ENCODE results near the gene CEMIP. TPM values are rescaled to one million over a fixed set of nuclear protein-coding genes. Genes with fewer than 3 reads are reported as not detected.

CEMIP gene
- total and polyA plus RNA-seq, 12 donors = 0.01 to 1.9 (median 0.23) TPM; not detected in 1

DNA sequence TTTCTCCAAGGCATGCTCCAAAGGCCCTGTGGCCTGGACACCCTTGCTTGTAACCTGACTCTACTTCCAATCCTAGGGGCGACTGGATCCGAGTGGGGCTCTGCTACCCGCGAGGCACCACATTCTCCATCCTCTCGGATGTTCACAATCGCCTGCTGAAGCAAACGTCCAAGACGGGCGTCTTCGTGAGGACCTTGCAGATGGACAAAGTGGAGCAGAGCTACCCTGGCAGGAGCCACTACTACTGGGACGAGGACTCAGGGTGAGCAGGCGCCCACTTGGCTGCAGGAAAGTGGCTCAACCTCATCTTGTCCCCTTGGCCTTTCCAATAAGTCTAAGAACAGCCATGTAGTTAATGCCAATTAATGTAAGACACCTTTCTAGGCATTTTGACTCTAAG is 158.5 kb downstream of the CEMIP start:
- no peak overlapping the region for H3K27ac ChIP-seq
- H3K9me3 ChIP-seq = no peaks in the 10 kb centered on the region
- TF ChIP-seq, protein P1, sequence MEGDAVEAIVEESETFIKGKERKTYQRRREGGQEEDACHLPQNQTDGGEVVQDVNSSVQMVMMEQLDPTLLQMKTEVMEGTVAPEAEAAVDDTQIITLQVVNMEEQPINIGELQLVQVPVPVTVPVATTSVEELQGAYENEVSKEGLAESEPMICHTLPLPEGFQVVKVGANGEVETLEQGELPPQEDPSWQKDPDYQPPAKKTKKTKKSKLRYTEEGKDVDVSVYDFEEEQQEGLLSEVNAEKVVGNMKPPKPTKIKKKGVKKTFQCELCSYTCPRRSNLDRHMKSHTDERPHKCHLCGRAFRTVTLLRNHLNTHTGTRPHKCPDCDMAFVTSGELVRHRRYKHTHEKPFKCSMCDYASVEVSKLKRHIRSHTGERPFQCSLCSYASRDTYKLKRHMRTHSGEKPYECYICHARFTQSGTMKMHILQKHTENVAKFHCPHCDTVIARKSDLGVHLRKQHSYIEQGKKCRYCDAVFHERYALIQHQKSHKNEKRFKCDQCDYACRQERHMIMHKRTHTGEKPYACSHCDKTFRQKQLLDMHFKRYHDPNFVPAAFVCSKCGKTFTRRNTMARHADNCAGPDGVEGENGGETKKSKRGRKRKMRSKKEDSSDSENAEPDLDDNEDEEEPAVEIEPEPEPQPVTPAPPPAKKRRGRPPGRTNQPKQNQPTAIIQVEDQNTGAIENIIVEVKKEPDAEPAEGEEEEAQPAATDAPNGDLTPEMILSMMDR (IDR thresholded peaks at IDR 0.05) = no peak
- H3K36me3 ChIP-seq = peaks cover 0 to 26% (median 10%) of the 10 kb centered on the region in 9 donors
- WGBS, 2 donors = 98% methylated on average over 12 of the region's 12 CpGs
- H3K4me1 ChIP-seq = peaks cover 0 to 27% (median 13%) of the 10 kb centered on the region in 9 donors
- ATAC-seq (no peak), DNase-seq (no peak)
- H3K27me3 ChIP-seq = no peaks in the 10 kb centered on the region
- no peak overlapping the region for H3K4me3 ChIP-seq
- intact Hi-C loops (cut with DNase I) = loop anchor here in 1 of 10 donors (2.0 kb wide), 1 partner anchor 79 kb away; no protein-coding TSS in a partner anchor

DNA sequence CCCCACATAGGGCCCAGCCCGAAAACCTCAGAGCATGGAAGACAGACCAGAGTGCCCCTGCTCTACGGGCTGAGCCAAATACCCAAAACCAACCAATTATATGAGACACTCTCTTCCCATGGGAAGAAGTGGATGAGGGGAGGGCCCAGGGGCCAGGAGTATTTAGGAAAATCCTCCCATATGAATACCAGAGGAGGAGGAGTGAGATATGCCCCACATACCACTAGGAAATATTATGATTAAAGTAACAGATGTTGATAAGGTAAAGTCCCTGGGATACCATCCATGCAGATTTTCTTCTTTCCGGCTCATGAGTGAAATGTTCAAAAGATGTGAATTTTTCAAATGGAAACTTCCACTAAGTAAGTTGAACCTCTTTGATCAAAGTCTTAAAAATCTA is 160.0 kb downstream of the CEMIP start:
- TF ChIP-seq, protein P1 (IDR thresholded peaks at IDR 0.05) = no peak
- no peak overlapping the region for H3K27ac ChIP-seq
- H3K4me3 ChIP-seq = no peak overlapping the region
- peaks cover 0 to 23% (median 8%) of the 10 kb centered on the region in 9 donors for H3K4me1 ChIP-seq
- H3K27me3 ChIP-seq = no peaks in the 10 kb centered on the region
- DNase-seq (no peak), ATAC-seq (no peak)
- no peaks in the 10 kb centered on the region for H3K9me3 ChIP-seq
- 96 to 97% methylated on average over 3 of the region's 3 CpGs for WGBS, 2 donors
- intact Hi-C loops (cut with DNase I) = no loop called here
- H3K36me3 ChIP-seq = peaks cover 0 to 38% (median 10%) of the 10 kb centered on the region in 9 donors

DNA sequence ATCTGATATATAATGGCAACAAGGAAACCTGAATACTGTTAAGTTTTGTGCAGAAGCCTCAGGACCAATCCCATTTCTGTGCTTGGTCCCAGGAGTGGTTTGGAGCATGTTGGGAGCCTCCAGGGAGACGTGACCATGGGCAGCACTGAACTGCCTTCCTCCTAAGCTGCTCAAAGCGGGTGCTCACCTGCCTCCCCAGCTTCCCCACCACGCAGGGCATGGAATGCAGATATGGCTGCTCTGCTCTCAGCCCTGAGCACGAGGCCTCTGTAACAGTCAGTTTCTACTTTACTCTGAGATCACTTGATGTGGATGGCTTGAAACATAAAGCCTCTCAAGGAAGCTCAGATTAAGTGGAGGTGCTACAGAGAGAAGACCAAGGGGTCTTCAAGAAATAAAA is 161.2 kb downstream of the CEMIP start:
- TF ChIP-seq, protein P1 (IDR thresholded peaks at IDR 0.05) = no peak
- Histone ChIP-seq H3K27ac (no peak overlapping the region), H3K4me3 (no peak overlapping the region), H3K9me3 (no peaks in the 10 kb centered on the region), H3K4me1 (peaks cover 0 to 12% (median 0%) of the 10 kb centered on the region in 9 donors), H3K36me3 (peaks cover 0 to 48% (median 10%) of the 10 kb centered on the region in 9 donors), H3K27me3 (no peaks in the 10 kb centered on the region)
- no peak for ATAC-seq
- intact Hi-C loops (cut with DNase I) = loop anchor here in 2 of 10 donors (10.0 kb wide), 2 partner anchors 336 to 366 kb away; no protein-coding TSS in a partner anchor
- DNase-seq = no peak
- WGBS, 2 donors = 93 to 96% methylated on average over 4 of the region's 4 CpGs

DNA sequence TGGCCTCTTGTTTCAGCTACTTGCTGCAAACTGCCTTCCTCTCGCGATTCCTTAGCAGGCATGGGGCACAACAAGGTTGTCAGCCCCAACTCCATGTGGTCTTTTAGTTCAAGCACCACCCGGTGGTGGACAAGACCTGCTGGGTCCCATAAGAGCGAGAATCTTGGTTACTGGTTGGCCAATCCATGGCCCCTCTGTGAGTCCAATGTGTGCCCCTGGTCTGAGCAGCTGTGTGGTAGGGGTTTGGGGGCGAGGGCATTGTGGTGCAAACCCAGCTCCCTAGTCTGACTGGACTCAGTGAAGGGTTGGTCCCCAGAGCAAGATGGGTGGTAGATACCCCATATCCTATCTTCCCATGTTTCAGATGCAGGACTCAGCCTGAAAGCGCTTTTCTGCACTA is 161.7 kb downstream of the CEMIP start:
- Histone ChIP-seq H3K9me3 (no peaks in the 10 kb centered on the region), H3K4me1 (peaks cover 0 to 12% (median 0%) of the 10 kb centered on the region in 9 donors), H3K27ac (no peak overlapping the region), H3K27me3 (no peaks in the 10 kb centered on the region), H3K4me3 (no peak overlapping the region), H3K36me3 (peaks cover 0 to 48% (median 10%) of the 10 kb centered on the region in 9 donors)
- 94% methylated on average over 6 of the region's 6 CpGs for WGBS, 2 donors
- TF ChIP-seq, protein P1 (IDR thresholded peaks at IDR 0.05) = no peak
- ATAC-seq (no peak), DNase-seq (no peak)
- intact Hi-C loops (cut with DNase I) = loop anchor here in 2 of 10 donors (10.0 kb wide), 2 partner anchors 336 to 366 kb away; no protein-coding TSS in a partner anchor

Data from heart right ventricle (tissue), 16 donors.